Astrocyte (in vitro differentiated cells and primary cell): ENCODE results near the gene DMTF1. TPM values are rescaled to one million over a fixed set of nuclear protein-coding genes. Genes with fewer than 3 reads are reported as not detected.
A peak's percentile ranks its signal among the peaks of the same experiment; 100 is the strongest.

Experiments
- DNase-seq: peaks from one replicate; pipeline ENCODE4 v3.0.0-alpha.2; 2010; ENCODE audit warnings: low read depth
- FAIRE-seq: peaks from 2 replicates; lab custom pipeline; 2011; peaks lifted over from hg19 to GRCh38; lab: Jason Lieb, UNC
- H2AFZ ChIP-seq: 2 replicates; pipeline ENCODE4 v1.6.0; 2012; ENCODE audit warnings: low read depth, low read length, inconsistent platforms
- H3K27ac ChIP-seq: 2 replicates; pipeline ENCODE4 v1.5.1; 2011; ENCODE audit warnings: low read depth, low read length, inconsistent platforms
- H3K27me3 ChIP-seq: 2 replicates; pipeline ENCODE4 v1.6.0; 2011; ENCODE audit warnings: low read length, inconsistent platforms; ENCODE audit not compliant: insufficient read depth
- H3K36me3 ChIP-seq: 2 replicates; pipeline ENCODE4 v1.5.1; 2011; ENCODE audit warnings: low read length, inconsistent platforms; ENCODE audit not compliant: insufficient read depth
- H3K4me1 ChIP-seq: 2 replicates; pipeline ENCODE4 v1.5.1; 2011; ENCODE audit warnings: low read length, inconsistent platforms; ENCODE audit not compliant: insufficient read depth
- H3K4me2 ChIP-seq: 2 replicates; pipeline ENCODE4 v1.6.0; 2012; ENCODE audit warnings: low read length, inconsistent platforms
- H3K4me3 ChIP-seq: 2 replicates; pipeline ENCODE4 v1.5.1; 2011; ENCODE audit warnings: low read depth, mild to moderate bottlenecking, low read length, inconsistent platforms; ENCODE audit not compliant: insufficient read depth
- H3K79me2 ChIP-seq: 2 replicates; pipeline ENCODE4 v1.6.0; 2012; ENCODE audit warnings: mild to moderate bottlenecking, low read length, inconsistent platforms; ENCODE audit not compliant: insufficient read depth
- H3K9ac ChIP-seq: 2 replicates; pipeline ENCODE4 v1.6.0; 2012; ENCODE audit warnings: mild to moderate bottlenecking, low read length, inconsistent platforms
- H3K9me3 ChIP-seq: 2 replicates; pipeline ENCODE4 v1.5.1; 2012; ENCODE audit warnings: low read depth, mild to moderate bottlenecking, low read length, inconsistent platforms; ENCODE audit not compliant: insufficient read depth
- H4K20me1 ChIP-seq: 2 replicates; pipeline ENCODE4 v1.6.0; 2012; ENCODE audit warnings: low read length, inconsistent platforms; ENCODE audit not compliant: insufficient read depth
- H3K27ac Mint-ChIP-seq: one replicate; pipeline ENCODE4 v1.8.0; 2021; ENCODE audit warnings: mild to moderate bottlenecking, mixed read lengths; ENCODE audit not compliant: unreplicated experiment
- H3K27me3 Mint-ChIP-seq: one replicate; pipeline ENCODE4 v1.8.0; 2021; ENCODE audit warnings: low read depth, mixed read lengths; ENCODE audit not compliant: unreplicated experiment
- H3K36me3 Mint-ChIP-seq: one replicate; pipeline ENCODE4 v1.8.0; 2021; ENCODE audit warnings: low read depth, mixed read lengths; ENCODE audit not compliant: unreplicated experiment
- H3K4me1 Mint-ChIP-seq: one replicate; pipeline ENCODE4 v1.8.0; 2021; ENCODE audit warnings: low read depth, mixed read lengths; ENCODE audit not compliant: unreplicated experiment
- H3K4me3 Mint-ChIP-seq: one replicate; pipeline ENCODE4 v1.8.0; 2021; ENCODE audit warnings: mild to moderate bottlenecking, moderate library complexity, mixed read lengths; ENCODE audit not compliant: unreplicated experiment
- H3K9me3 Mint-ChIP-seq: one replicate; pipeline ENCODE4 v1.8.0; 2021; ENCODE audit warnings: mild to moderate bottlenecking, mixed read lengths; ENCODE audit not compliant: unreplicated experiment
- CTCF ChIP-seq: IDR thresholded peaks from 2 replicates; pipeline ENCODE4 v1.5.1; 2011; ENCODE audit warnings: low read depth, mild to moderate bottlenecking, inconsistent platforms, low read length, moderate library complexity; ENCODE audit not compliant: insufficient read depth
- EZH2 ChIP-seq: IDR thresholded peaks from 2 replicates; pipeline ENCODE4 v1.6.1; 2012; ENCODE audit warnings: mild to moderate bottlenecking, low read length, inconsistent platforms; ENCODE audit not compliant: insufficient read depth
- total RNA-seq: library from RNA; stranded (reverse); gene quantifications from 2 replicates; pipeline ENCODE4 v1.2.1, GENCODE V29; 2021

DMTF1 gene
- total RNA-seq, 1 donor from 2014 or later = 89.2 TPM

- Mint-ChIP-seq H3K36me3 (no peaks in the 10 kb centered on the region), H3K9me3 (no peaks in the 10 kb centered on the region), H3K4me3 (no peak overlapping the region), H3K27ac (no peak overlapping the region), H3K27me3 (no peaks in the 10 kb centered on the region), H3K4me1 (no peaks in the 10 kb centered on the region)
- TF ChIP-seq CTCF = peak; percentile 58
- TF ChIP-seq EZH2 = no peak
- H3K4me3 ChIP-seq = no peak overlapping the region
- no peak overlapping the region for H3K4me2 ChIP-seq
- H2AFZ ChIP-seq = no peak overlapping the region
- no peaks in the 10 kb centered on the region for H3K27me3 ChIP-seq
- H4K20me1 ChIP-seq = peaks cover under 1% of the 10 kb centered on the region
- H3K9ac ChIP-seq = no peak overlapping the region
- no peaks in the 10 kb centered on the region for H3K9me3 ChIP-seq
- FAIRE-seq (no peak), DNase-seq (no peak)
- H3K4me1 ChIP-seq = no peaks in the 10 kb centered on the region
- no peak overlapping the region for H3K27ac ChIP-seq
- H3K79me2 ChIP-seq = peaks cover 6% of the 10 kb centered on the region
- H3K36me3 ChIP-seq = no peaks in the 10 kb centered on the region
These were observed 3.8 kb upstream of the DMTF1 start for GRCh38 chr7:87148332-87148955.

GRCh38 chr7:87151002-87151728 lies 1.1 kb upstream of the DMTF1 start:
- Histone ChIP-seq H3K9me3 (no peaks in the 10 kb centered on the region), H2AFZ (peak overlapping the region; percentile 93), H3K4me2 (peak overlapping the region; percentile 89), H3K4me3 (peak overlapping the region; percentile 87), H3K36me3 (no peaks in the 10 kb centered on the region), H3K9ac (peak overlapping the region; percentile 99), H3K27ac (peak overlapping the region; percentile 87), H3K4me1 (peaks cover 8% of the 10 kb centered on the region), H3K27me3 (no peaks in the 10 kb centered on the region), H3K79me2 (peaks cover 33% of the 10 kb centered on the region), H4K20me1 (peaks cover 27% of the 10 kb centered on the region)
- peak overlapping the region; percentile 92 for H3K27ac Mint-ChIP-seq
- no peaks in the 10 kb centered on the region for H3K9me3 Mint-ChIP-seq
- FAIRE-seq = no peak
- peaks cover 9% of the 10 kb centered on the region for H3K4me1 Mint-ChIP-seq
- peak overlapping the region; percentile 99 for H3K4me3 Mint-ChIP-seq
- TF ChIP-seq EZH2 (no peak), CTCF (no peak)
- H3K27me3 Mint-ChIP-seq = no peaks in the 10 kb centered on the region
- DNase-seq = no peak
- peaks cover 2% of the 10 kb centered on the region for H3K36me3 Mint-ChIP-seq
